Glutamatergic neuron (in vitro differentiated cells): ENCODE results near the gene KSR1. TPM values are rescaled to one million over a fixed set of nuclear protein-coding genes. Genes with fewer than 3 reads are reported as not detected.

ENCODE experiments used
- DNase-seq: peaks from one replicate; pipeline ENCODE4 v3.0.0; 2022
- H3K27ac Mint-ChIP-seq: one replicate; pipeline ENCODE4 v1.8.0; 2020; ENCODE audit warnings: mild to moderate bottlenecking, mixed read lengths, inconsistent platforms; ENCODE audit not compliant: unreplicated experiment
- H3K27me3 Mint-ChIP-seq: one replicate; pipeline ENCODE4 v1.8.0; 2020; ENCODE audit warnings: mild to moderate bottlenecking, moderate library complexity, mixed read lengths, inconsistent platforms; ENCODE audit not compliant: unreplicated experiment
- H3K36me3 Mint-ChIP-seq: one replicate; pipeline ENCODE4 v1.8.0; 2020; ENCODE audit warnings: mild to moderate bottlenecking, mixed read lengths, inconsistent platforms; ENCODE audit not compliant: unreplicated experiment
- H3K4me1 Mint-ChIP-seq: one replicate; pipeline ENCODE4 v1.8.0; 2020; ENCODE audit warnings: mild to moderate bottlenecking, low read depth, mixed read lengths, inconsistent platforms; ENCODE audit not compliant: unreplicated experiment
- H3K4me3 Mint-ChIP-seq: one replicate; pipeline ENCODE4 v1.8.0; 2020; ENCODE audit warnings: mild to moderate bottlenecking, mixed read lengths, inconsistent platforms; ENCODE audit not compliant: unreplicated experiment
- H3K9me3 Mint-ChIP-seq: one replicate; pipeline ENCODE4 v1.8.0; 2020; ENCODE audit warnings: mild to moderate bottlenecking, moderate library complexity, mixed read lengths, inconsistent platforms; ENCODE audit not compliant: unreplicated experiment
- CTCF ChIP-seq: fragments of 200-600 bp; sonication (generic); IDR thresholded peaks from one replicate; pipeline ENCODE4 v1.5.0; 2021; ENCODE audit not compliant: partially characterized antibody, unreplicated experiment
- total RNA-seq: library from RNA; stranded (reverse); fragmentation: NEBNext Ultra II Directional; extraction: Animal tissue kit (Norgen Biotek cat#: 25700); gene quantifications from one replicate; pipeline ENCODE4 v1.2.1, GENCODE V29; 2021; ENCODE audit not compliant: unreplicated experiment

Gene KSR1
- total RNA-seq, 1 donor from 2014 or later: 203 TPM

GRCh38 chr17:27539794-27540317, 83.6 kb downstream of the KSR1 start:
- H3K36me3 Mint-ChIP-seq: no peaks in the 10 kb centered on the region

GRCh38 chr17:27540318-27541101, 84.3 kb downstream of the KSR1 start:
- no peak for TF ChIP-seq CTCF
- no peak overlapping the region for H3K27ac Mint-ChIP-seq
- H3K9me3 Mint-ChIP-seq: peaks cover 17% of the 10 kb centered on the region
- H3K4me1 Mint-ChIP-seq: peaks cover 47% of the 10 kb centered on the region
- no peak for DNase-seq
- no peaks in the 10 kb centered on the region for H3K36me3 Mint-ChIP-seq
- peak overlapping the region; percentile 15 for H3K4me3 Mint-ChIP-seq
- H3K27me3 Mint-ChIP-seq: peaks cover 12% of the 10 kb centered on the region

More at GRCh38 chr17:27539794-27540317, 83.6 kb downstream of the KSR1 start:
- no peak overlapping the region for H3K27ac Mint-ChIP-seq
- H3K4me1 Mint-ChIP-seq: peaks cover 46% of the 10 kb centered on the region
- H3K9me3 Mint-ChIP-seq: peaks cover 12% of the 10 kb centered on the region
- H3K27me3 Mint-ChIP-seq: peaks cover 9% of the 10 kb centered on the region
- TF ChIP-seq CTCF: no peak
- no peak overlapping the region for H3K4me3 Mint-ChIP-seq
- no peak for DNase-seq

GRCh38 chr17:27541301-27542023, 85.2 kb downstream of the KSR1 start:
- Mint-ChIP-seq H3K9me3 (peaks cover 25% of the 10 kb centered on the region), H3K36me3 (no peaks in the 10 kb centered on the region), H3K27me3 (peaks cover 18% of the 10 kb centered on the region), H3K4me1 (peaks cover 50% of the 10 kb centered on the region), H3K4me3 (peak overlapping the region; percentile 15), H3K27ac (peak overlapping the region; percentile 66)
- no peak for TF ChIP-seq CTCF
- DNase-seq: no peak

- peaks cover 15% of the 10 kb centered on the region for H3K27me3 Mint-ChIP-seq
- H3K36me3 Mint-ChIP-seq: no peaks in the 10 kb centered on the region
- no peak for TF ChIP-seq CTCF
- DNase-seq: no peak
- H3K27ac Mint-ChIP-seq: no peak overlapping the region
- H3K4me1 Mint-ChIP-seq: peaks cover 55% of the 10 kb centered on the region
- no peak overlapping the region for H3K4me3 Mint-ChIP-seq
- H3K9me3 Mint-ChIP-seq: peaks cover 25% of the 10 kb centered on the region
These were observed 86.7 kb downstream of the KSR1 start for GRCh38 chr17:27542841-27543463.
